ENCODE measurements around the gene SOCS6.
"Not testable (repeated sequence)": the region's sequence is repeated elsewhere in the genome, so short reads cannot be mapped to it uniquely, and the experiment has no call there.

The SOCS6 gene

DNA sequence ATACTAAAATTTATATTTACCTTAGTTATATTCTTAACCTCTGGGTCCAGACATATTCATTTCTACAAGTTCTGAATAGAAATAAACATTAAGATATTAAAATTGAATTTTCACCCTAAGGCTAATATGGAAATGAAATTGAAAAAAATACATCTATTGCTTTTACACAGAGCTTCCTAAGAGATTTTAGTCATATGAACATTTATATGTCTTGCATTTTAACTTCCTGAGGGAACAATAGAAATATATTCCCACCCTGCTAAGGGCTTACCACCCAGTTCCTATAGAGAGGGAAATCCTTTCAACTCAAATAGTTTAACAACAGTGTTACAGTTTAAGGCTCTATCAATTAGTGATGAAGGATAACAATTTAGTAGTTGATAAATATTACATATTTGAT lies 60.5 kb downstream of the SOCS6 start:
- H3K27ac ChIP-seq: no peak overlapping the region
- no peak for DNase-seq (ENCODE audit: low read depth, low spot score)

GRCh38 chr18:70354080-70354479 lies 65.2 kb downstream of the SOCS6 start:
- H3K27ac ChIP-seq: no peak overlapping the region
- DNase-seq (ENCODE audit: low read depth, low spot score): no peak

- peak overlapping the region; percentile 96 for H3K27ac ChIP-seq
- no peak for DNase-seq (ENCODE audit: low read depth, low spot score)
Observed at GRCh38 chr18:70354771-70355170, 65.9 kb downstream of the SOCS6 start.

- no peak for DNase-seq (ENCODE audit: low read depth, low spot score)
- H3K27ac ChIP-seq: peak overlapping the region; percentile 96
Observed at GRCh38 chr18:70355620-70356385, 67.0 kb downstream of the SOCS6 start.

DNA sequence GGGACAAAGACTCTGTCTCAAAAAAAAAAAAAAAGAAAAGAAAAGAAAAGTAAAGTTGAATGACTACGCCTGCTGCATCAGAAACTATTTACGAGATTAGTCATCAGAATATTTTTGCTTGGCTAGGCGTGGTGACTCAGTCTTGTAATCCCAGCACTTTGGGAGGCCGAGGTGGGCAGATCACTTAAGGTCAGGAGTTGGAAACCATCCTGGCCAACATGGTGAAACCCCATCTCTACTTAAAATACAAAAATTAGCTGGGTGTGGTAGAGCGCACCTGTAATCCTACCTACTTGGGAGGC lies 69.2 kb downstream of the SOCS6 start:
- DNase-seq (ENCODE audit: low read depth, low spot score): peak; percentile 72
- peak overlapping the region; percentile 96 for H3K27ac ChIP-seq

- H3K27ac ChIP-seq: peak overlapping the region; percentile 96
- DNase-seq (ENCODE audit: low read depth, low spot score): no peak
Observed at GRCh38 chr18:70359071-70359470, 70.2 kb downstream of the SOCS6 start.

DNA sequence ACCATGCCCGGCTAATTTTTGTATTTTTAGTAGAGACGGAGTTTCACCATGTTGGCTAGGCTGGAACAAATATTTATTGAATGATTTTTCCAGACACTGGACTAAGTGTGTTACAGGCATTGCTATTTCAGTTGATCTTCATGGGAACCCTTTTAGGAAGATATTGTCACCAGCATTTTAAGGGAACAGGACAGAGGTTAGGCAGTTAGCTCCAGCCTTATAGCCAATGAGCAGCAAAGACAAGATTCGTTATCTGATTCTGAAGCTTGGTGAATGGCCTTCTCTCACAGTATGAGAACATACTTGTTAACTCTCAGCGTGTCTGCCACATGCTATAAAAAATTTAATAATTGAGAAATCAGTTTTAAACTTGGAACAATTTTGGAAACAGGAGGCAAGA lies 73.4 kb downstream of the SOCS6 start:
- no peak for DNase-seq (ENCODE audit: low read depth, low spot score)
- no peak overlapping the region for H3K27ac ChIP-seq

DNA sequence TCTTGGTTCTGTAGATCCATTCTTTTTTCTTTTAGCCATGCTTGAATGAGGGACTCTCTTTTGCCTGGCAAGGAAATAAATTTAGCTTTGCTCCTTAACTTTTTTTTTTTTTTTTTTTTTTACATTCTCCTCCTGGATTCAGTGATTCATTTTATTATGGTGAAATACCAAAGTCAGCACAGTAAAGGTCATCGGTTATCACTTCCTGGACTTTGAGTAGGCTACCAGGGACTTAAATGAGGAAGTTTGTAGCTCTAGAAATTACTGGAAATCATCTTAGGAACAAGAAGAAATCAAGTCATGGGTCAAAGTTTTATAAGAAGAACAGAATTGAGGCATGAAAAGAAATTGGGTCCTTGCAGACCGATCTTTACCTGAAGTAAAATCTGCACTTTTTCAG lies 75.0 kb downstream of the SOCS6 start:
- peak overlapping the region; percentile 32 for H3K27ac ChIP-seq
- DNase-seq (ENCODE audit: low read depth, low spot score): no peak

GRCh38 chr18:70365361-70365760 lies 76.5 kb downstream of the SOCS6 start:
- DNase-seq (ENCODE audit: low read depth, low spot score): no peak
- no peak overlapping the region for H3K27ac ChIP-seq

GRCh38 chr18:70366174-70366573 lies 77.3 kb downstream of the SOCS6 start:
- no peak for DNase-seq (ENCODE audit: low read depth, low spot score)
- no peak overlapping the region for H3K27ac ChIP-seq

DNA sequence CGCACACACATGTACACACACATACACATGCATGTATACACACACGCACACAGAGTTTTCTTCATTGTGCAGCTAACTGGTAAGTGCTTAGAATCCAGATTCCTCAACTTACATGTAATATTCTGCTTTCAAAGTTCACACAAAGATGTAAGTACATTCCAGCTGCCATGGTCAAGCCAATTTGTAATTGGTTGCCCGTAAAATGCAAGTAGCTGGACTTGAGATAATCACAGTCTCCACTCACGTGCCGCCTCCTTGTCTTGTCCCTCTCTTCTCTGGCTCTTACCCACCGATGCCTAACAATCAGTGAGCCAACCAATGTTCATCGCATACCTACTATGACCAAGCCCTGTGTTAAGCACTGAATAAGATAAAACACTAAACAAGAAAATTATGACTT lies 77.8 kb downstream of the SOCS6 start:
- no peak overlapping the region for H3K27ac ChIP-seq
- no peak for DNase-seq (ENCODE audit: low read depth, low spot score)

DNA sequence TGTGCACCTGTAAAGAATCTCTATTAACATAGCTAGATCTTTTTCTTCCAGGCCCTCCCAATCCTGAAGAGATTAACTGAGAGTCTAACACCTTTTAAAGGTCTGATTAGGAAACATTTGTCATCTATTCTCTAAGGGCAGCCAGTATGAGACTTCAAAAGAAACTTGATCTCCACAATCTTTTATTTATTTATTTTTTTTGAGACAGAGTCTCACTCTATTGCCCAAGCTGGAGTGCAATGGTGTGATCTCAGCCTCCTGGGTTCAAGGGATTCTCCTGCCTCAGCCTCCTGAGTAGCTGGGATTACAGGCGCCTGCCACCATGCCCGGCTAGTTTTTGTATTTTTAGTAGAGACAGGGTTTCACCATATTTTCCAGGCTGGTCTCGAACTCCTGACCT lies 78.5 kb downstream of the SOCS6 start:
- not testable (repeated sequence) for DNase-seq (ENCODE audit: low read depth, low spot score); H3K27ac ChIP-seq

GRCh38 chr18:70368903-70369302 lies 80.1 kb downstream of the SOCS6 start:
- no peak overlapping the region for H3K27ac ChIP-seq
- DNase-seq (ENCODE audit: low read depth, low spot score): no peak

- peak overlapping the region; percentile 88 for H3K27ac ChIP-seq
- DNase-seq (ENCODE audit: low read depth, low spot score): no peak
Observed at GRCh38 chr18:70370762-70371733, 82.2 kb downstream of the SOCS6 start.

- no peak for DNase-seq (ENCODE audit: low read depth, low spot score)
- peak overlapping the region; percentile 88 for H3K27ac ChIP-seq
Observed at GRCh38 chr18:70371908-70372307, 83.1 kb downstream of the SOCS6 start.

DNA sequence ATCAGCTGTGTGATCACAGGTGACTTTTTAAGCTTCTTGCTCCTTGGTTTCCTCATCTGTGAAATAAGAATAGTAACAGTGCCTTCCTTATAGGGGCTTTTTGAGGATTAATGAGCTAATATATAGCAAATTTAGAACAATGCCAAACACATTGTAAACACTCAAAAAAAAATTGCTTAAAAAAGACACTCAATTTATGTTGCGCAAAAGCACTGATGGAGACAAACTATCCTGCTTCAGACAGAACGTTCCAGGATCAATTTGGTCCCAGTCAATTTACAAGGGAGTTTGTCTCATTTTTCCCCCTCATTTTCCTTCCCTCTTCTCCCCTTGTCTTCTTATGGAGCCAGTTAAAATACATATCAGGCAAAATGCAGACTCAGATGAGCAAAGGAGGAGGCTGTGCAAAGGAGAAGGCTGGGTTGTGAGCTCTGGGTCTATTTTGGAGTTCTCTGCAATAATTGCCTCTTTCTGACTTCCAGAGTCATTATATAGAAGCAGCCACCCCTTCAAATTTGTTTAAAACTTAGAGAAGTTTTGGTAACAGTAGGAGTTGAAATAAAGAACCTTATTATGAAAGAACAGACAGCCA lies 83.7 kb downstream of the SOCS6 start:
- DNase-seq (ENCODE audit: low read depth, low spot score): no peak
- H3K27ac ChIP-seq: peak overlapping the region; percentile 88

DNA sequence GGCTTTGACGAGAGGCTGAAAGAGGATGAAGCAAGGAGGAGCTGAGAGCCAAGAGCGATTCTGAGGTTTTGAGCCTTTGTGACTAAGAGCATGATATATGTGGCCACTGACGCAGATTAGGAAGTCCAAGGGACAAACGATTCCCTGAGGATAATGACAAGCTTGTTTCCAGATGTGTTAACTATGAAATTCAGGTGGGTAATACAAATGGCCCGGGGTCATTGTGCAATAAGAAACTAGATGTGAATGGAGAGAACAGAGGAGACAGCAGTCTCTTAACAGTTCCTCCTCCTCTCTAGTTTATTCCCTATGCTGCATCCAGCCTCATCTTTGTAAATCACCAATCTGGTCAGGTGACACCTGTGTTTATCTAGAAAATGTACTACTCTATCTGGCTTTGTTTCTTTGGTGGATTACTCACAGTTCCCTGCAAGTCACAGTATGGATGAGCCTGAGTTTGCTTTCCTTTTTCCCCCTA lies 84.2 kb downstream of the SOCS6 start:
- peak; percentile 82 for DNase-seq (ENCODE audit: low read depth, low spot score)
- peak overlapping the region; percentile 88 for H3K27ac ChIP-seq

GRCh38 chr18:70374154-70374553 lies 85.3 kb downstream of the SOCS6 start:
- H3K27ac ChIP-seq: peak overlapping the region; percentile 88
- no peak for DNase-seq (ENCODE audit: low read depth, low spot score)

GRCh38 chr18:70376137-70376913 lies 87.5 kb downstream of the SOCS6 start:
- H3K27ac ChIP-seq: no peak overlapping the region
- DNase-seq (ENCODE audit: low read depth, low spot score): no peak

- no peak for DNase-seq (ENCODE audit: low read depth, low spot score)
- H3K27ac ChIP-seq: no peak overlapping the region
Observed at GRCh38 chr18:70376914-70377258, 88.0 kb downstream of the SOCS6 start.

All from epithelial cell of prostate (primary cell).